Suppressor macrophage treated with lipopolysaccharide for 1 hour (primary cell): ENCODE results near the gene ITM2B.
A peak's percentile ranks its signal among the peaks of the same experiment; 100 is the strongest.

Experiments used
- DNase-seq, 3 donors: peaks; one replicate each; pipeline ENCODE4 v3.0.0-alpha.2; 2020 to 2022

ITM2B gene

GRCh38 chr13:48315969-48316650 lies 83.1 kb downstream of the ITM2B start:
- no peak for DNase-seq

- DNase-seq = no peak
Measured at GRCh38 chr13:48316826-48317510, 84.0 kb downstream of the ITM2B start.

GRCh38 chr13:48317511-48318376 lies 84.7 kb downstream of the ITM2B start:
- DNase-seq = peak in 1 of 3 donors; percentile 11

- DNase-seq = no peak
Measured at GRCh38 chr13:48318377-48318811, 85.4 kb downstream of the ITM2B start.

GRCh38 chr13:48318821-48319511 lies 86.0 kb downstream of the ITM2B start:
- DNase-seq = peak; percentile 47 to 62 (median 53)
